ENCODE data around the gene HHIP.

HHIP gene

GRCh38 chr4:144674711-144675110 lies 28.8 kb downstream of the HHIP start (continued):
- no peak for TF ChIP-seq ZNF70 (CRISPR knock-in tag; IDR thresholded peaks at IDR 0.05)
- TF ChIP-seq SNAI2 (CRISPR knock-in tag; IDR thresholded peaks at IDR 0.05): no peak

GRCh38 chr4:144681806-144682205 lies 35.9 kb downstream of the HHIP start:
- ATAC-seq: no peak
- TF ChIP-seq PPARA (CRISPR knock-in tag; IDR thresholded peaks at IDR 0.05; ENCODE audit: borderline replicate concordance) (no peak), TOX (CRISPR knock-in tag; IDR thresholded peaks at IDR 0.05; ENCODE audit: borderline replicate concordance) (no peak), ZC3H10 (CRISPR knock-in tag; IDR thresholded peaks at IDR 0.05) (no peak), ZNF70 (CRISPR knock-in tag; IDR thresholded peaks at IDR 0.05) (no peak), OSR1 (CRISPR knock-in tag; IDR thresholded peaks at IDR 0.05) (no peak)

- no peak for ATAC-seq
- no peak for TF ChIP-seq OSR1 (CRISPR knock-in tag; IDR thresholded peaks at IDR 0.05)
- TF ChIP-seq PPARA (CRISPR knock-in tag; IDR thresholded peaks at IDR 0.05; ENCODE audit: borderline replicate concordance): no peak
- TF ChIP-seq GLIS3 (CRISPR knock-in tag; IDR thresholded peaks at IDR 0.05): no peak
- no peak for TF ChIP-seq ZNF565 (CRISPR knock-in tag; conservative IDR thresholded peaks at IDR 0.05; ENCODE audit: low read depth)
- no peak for TF ChIP-seq TOX (CRISPR knock-in tag; IDR thresholded peaks at IDR 0.05; ENCODE audit: borderline replicate concordance)
- TF ChIP-seq ARNTL (CRISPR knock-in tag; IDR thresholded peaks at IDR 0.05; ENCODE audit: borderline replicate concordance, low read depth): no peak
- TF ChIP-seq ISL1 (CRISPR knock-in tag; IDR thresholded peaks at IDR 0.05): no peak
- no peak for TF ChIP-seq CSRNP3 (CRISPR knock-in tag; IDR thresholded peaks at IDR 0.05)
- no peak for TF ChIP-seq ZNF8 (CRISPR knock-in tag; IDR thresholded peaks at IDR 0.05)
- TF ChIP-seq ZFP3 (CRISPR knock-in tag; IDR thresholded peaks at IDR 0.05): no peak
- TF ChIP-seq TSHZ2 (CRISPR knock-in tag; IDR thresholded peaks at IDR 0.05): no peak
- TF ChIP-seq ZNF70 (CRISPR knock-in tag; IDR thresholded peaks at IDR 0.05): no peak
- TF ChIP-seq ZC3H10 (CRISPR knock-in tag; IDR thresholded peaks at IDR 0.05): no peak
- TF ChIP-seq SNAI2 (CRISPR knock-in tag; IDR thresholded peaks at IDR 0.05): no peak
- no peak for TF ChIP-seq TCF4 (CRISPR knock-in tag; IDR thresholded peaks at IDR 0.05; ENCODE audit: borderline replicate concordance)
- TF ChIP-seq RARB (CRISPR knock-in tag; IDR thresholded peaks at IDR 0.05): no peak
- no peak for TF ChIP-seq PATZ1 (CRISPR knock-in tag; IDR thresholded peaks at IDR 0.05; ENCODE audit: borderline replicate concordance)
- no peak for TF ChIP-seq CSDC2 (CRISPR knock-in tag; IDR thresholded peaks at IDR 0.05)
Observed at GRCh38 chr4:144683516-144683915, 37.6 kb downstream of the HHIP start.

GRCh38 chr4:144685911-144686310 lies 40.0 kb downstream of the HHIP start:
- ATAC-seq: no peak
- TF ChIP-seq ZNF565 (CRISPR knock-in tag; conservative IDR thresholded peaks at IDR 0.05; ENCODE audit: low read depth) (no peak), CREB5 (CRISPR knock-in tag; IDR thresholded peaks at IDR 0.05; ENCODE audit: low read depth) (no peak), RARB (CRISPR knock-in tag; IDR thresholded peaks at IDR 0.05) (no peak), ARNTL (CRISPR knock-in tag; IDR thresholded peaks at IDR 0.05; ENCODE audit: borderline replicate concordance, low read depth) (no peak), SNAI2 (CRISPR knock-in tag; IDR thresholded peaks at IDR 0.05) (no peak), CSDC2 (CRISPR knock-in tag; IDR thresholded peaks at IDR 0.05) (no peak), ISL1 (CRISPR knock-in tag; IDR thresholded peaks at IDR 0.05) (no peak), GLIS3 (CRISPR knock-in tag; IDR thresholded peaks at IDR 0.05) (no peak), ZFP3 (CRISPR knock-in tag; IDR thresholded peaks at IDR 0.05) (no peak), TOX (CRISPR knock-in tag; IDR thresholded peaks at IDR 0.05; ENCODE audit: borderline replicate concordance) (no peak), BACH2 (CRISPR knock-in tag; IDR thresholded peaks at IDR 0.05; ENCODE audit: borderline replicate concordance) (no peak), TSHZ2 (CRISPR knock-in tag; IDR thresholded peaks at IDR 0.05) (no peak), CSRNP3 (CRISPR knock-in tag; IDR thresholded peaks at IDR 0.05) (no peak), PATZ1 (CRISPR knock-in tag; IDR thresholded peaks at IDR 0.05; ENCODE audit: borderline replicate concordance) (no peak), ZFP30 (CRISPR knock-in tag; IDR thresholded peaks at IDR 0.05) (no peak)
